ENCODE measurements around the gene ATP6V0A4.

ATP6V0A4 gene

DNA sequence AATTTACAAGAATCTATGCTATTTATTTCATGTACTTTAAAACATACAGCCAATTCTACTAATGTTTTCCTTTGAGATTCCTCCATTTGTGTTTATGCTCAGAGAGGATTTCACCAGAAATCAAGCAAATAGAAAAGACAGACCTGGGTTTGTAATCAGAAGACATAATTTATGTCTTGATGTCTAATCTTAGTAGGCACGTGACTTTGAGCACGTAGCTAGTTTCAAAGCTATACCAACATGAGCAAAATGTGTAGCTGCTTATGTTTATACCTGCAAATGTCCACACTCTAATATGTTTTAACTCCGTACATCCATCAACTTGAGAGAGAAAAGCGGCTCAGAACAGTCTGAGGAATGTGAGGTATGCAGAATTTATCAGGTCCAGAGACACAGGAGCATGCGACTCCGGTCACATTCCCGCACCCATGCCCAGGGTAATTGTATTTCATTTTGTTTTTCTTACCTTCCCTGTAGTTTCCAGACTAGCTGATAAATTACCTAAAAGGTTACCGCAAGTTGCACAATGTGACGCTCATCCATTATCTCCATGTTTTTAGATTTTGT lies 136.8 kb downstream of the ATP6V0A4 start:
- DNase-seq (ENCODE audit: low spot score), result no peak

DNA sequence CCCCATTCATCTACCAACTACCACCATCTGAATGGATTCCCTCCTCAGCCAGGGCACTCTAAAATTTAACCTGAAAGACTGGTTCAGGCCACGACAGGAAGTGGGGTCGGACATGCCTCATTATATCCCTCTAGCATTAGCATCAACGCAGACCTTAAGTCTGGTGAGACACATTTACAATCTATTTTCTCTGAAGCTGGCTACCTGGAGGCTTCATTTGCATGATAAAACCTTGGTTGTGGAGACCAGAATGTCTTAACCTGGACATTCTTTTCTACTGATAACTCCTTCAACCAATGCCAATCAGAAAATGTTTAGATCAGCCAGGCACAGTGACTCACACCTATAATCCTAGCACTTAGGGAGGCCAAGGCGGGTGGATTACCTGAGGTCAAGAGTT lies 139.1 kb downstream of the ATP6V0A4 start:
- no peak for DNase-seq (ENCODE audit: low spot score)

DNA sequence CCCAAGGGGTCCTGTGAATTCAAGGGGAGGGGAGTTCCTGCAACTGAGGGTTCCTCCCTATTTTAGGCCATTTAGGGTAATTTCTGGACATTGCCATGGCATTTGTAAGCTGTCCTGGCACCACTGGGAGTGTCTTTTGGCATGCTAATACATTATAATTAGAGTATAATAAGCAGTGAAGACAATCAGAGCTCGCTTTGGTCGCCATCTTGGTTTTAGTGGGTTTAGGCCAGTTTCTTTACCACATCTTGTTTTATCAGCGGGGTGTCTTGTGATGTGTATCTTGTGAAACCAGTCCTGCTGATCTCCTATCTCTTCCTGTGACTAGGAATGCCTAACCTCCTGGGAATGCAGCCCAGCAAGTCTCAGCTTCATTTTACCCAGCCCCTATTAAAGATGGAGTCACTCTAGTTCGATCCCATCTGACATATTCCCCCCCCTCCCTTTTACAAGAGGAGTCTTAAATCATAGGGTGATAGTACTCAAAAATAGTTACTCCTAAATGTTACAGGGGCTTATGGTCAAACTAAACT lies 140.1 kb downstream of the ATP6V0A4 start:
- DNase-seq (ENCODE audit: low spot score), result no peak

DNA sequence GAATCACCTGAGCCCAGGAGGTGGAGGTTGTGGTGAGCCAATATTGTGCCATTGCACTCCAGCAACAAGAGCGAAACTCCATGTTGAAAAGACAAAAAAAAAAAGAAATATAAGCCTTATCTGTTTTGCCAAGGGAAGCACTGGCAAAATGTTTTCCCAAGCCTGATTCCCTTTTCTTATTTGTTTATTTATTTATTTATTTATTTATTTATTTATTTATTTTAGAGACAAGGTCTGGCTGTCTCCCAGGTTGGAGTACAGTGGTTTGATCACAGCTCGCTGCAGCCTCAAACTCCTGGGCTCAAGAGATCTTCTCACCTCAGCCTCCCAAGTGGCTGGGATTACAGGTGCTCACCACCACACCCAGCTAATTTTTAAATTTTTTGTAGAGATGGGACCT lies 141.0 kb downstream of the ATP6V0A4 start:
- DNase-seq (ENCODE audit: low spot score), result no peak

Data from hepatic stellate cell (primary cell).